Measurements from ENCODE around the gene PCDH9.

Gene PCDH9

GRCh38 chr13:66503890-66504289 lies 726.2 kb downstream of the PCDH9 start:
- DNase-seq (ENCODE audit: low read depth, low spot score) = no peak
- H3K4me3 ChIP-seq (ENCODE audit: low read length) = no peak overlapping the region

GRCh38 chr13:66501181-66501580 lies 729.0 kb downstream of the PCDH9 start:
- DNase-seq (ENCODE audit: low read depth, low spot score) = no peak
- no peak overlapping the region for H3K4me3 ChIP-seq (ENCODE audit: low read length)

- no peak for DNase-seq (ENCODE audit: low read depth, low spot score)
- no peak overlapping the region for H3K4me3 ChIP-seq (ENCODE audit: low read length)
These were observed 737.7 kb downstream of the PCDH9 start for GRCh38 chr13:66492479-66492878.

- no peak overlapping the region for H3K4me3 ChIP-seq (ENCODE audit: low read length)
- no peak for DNase-seq (ENCODE audit: low read depth, low spot score)
These were observed 738.9 kb downstream of the PCDH9 start for GRCh38 chr13:66491251-66491650.

- no peak for DNase-seq (ENCODE audit: low read depth, low spot score)
- H3K4me3 ChIP-seq (ENCODE audit: low read length) = no peak overlapping the region
These were observed 740.5 kb downstream of the PCDH9 start for GRCh38 chr13:66489586-66489985.

GRCh38 chr13:66489172-66489571 lies 741.0 kb downstream of the PCDH9 start:
- no peak for DNase-seq (ENCODE audit: low read depth, low spot score)
- H3K4me3 ChIP-seq (ENCODE audit: low read length) = no peak overlapping the region

GRCh38 chr13:66483712-66484111 lies 746.4 kb downstream of the PCDH9 start:
- no peak for DNase-seq (ENCODE audit: low read depth, low spot score)
- H3K4me3 ChIP-seq (ENCODE audit: low read length) = no peak overlapping the region

- no peak overlapping the region for H3K4me3 ChIP-seq (ENCODE audit: low read length)
- no peak for DNase-seq (ENCODE audit: low read depth, low spot score)
These were observed 747.3 kb downstream of the PCDH9 start for GRCh38 chr13:66482836-66483235.

- no peak for DNase-seq (ENCODE audit: low read depth, low spot score)
- H3K4me3 ChIP-seq (ENCODE audit: low read length) = no peak overlapping the region
These were observed 752.3 kb downstream of the PCDH9 start for GRCh38 chr13:66477816-66478215.

- DNase-seq (ENCODE audit: low read depth, low spot score) = no peak
- H3K4me3 ChIP-seq (ENCODE audit: low read length) = no peak overlapping the region
These were observed 755.1 kb downstream of the PCDH9 start for GRCh38 chr13:66475061-66475460.

- no peak overlapping the region for H3K4me3 ChIP-seq (ENCODE audit: low read length)
- no peak for DNase-seq (ENCODE audit: low read depth, low spot score)
These were observed 760.4 kb downstream of the PCDH9 start for GRCh38 chr13:66469745-66470144.

GRCh38 chr13:66468656-66469055 lies 761.5 kb downstream of the PCDH9 start:
- no peak overlapping the region for H3K4me3 ChIP-seq (ENCODE audit: low read length)
- DNase-seq (ENCODE audit: low read depth, low spot score) = no peak

- no peak for DNase-seq (ENCODE audit: low read depth, low spot score)
- H3K4me3 ChIP-seq (ENCODE audit: low read length) = no peak overlapping the region
These were observed 767.9 kb downstream of the PCDH9 start for GRCh38 chr13:66462187-66462586.

- no peak overlapping the region for H3K4me3 ChIP-seq (ENCODE audit: low read length)
- no peak for DNase-seq (ENCODE audit: low read depth, low spot score)
These were observed 769.1 kb downstream of the PCDH9 start for GRCh38 chr13:66461021-66461420.

GRCh38 chr13:66459634-66460033 lies 770.5 kb downstream of the PCDH9 start:
- H3K4me3 ChIP-seq (ENCODE audit: low read length) = no peak overlapping the region
- no peak for DNase-seq (ENCODE audit: low read depth, low spot score)

GRCh38 chr13:66459143-66459542 lies 771.0 kb downstream of the PCDH9 start:
- no peak for DNase-seq (ENCODE audit: low read depth, low spot score)
- no peak overlapping the region for H3K4me3 ChIP-seq (ENCODE audit: low read length)

GRCh38 chr13:66446413-66446812 lies 783.7 kb downstream of the PCDH9 start:
- DNase-seq (ENCODE audit: low read depth, low spot score) = no peak
- no peak overlapping the region for H3K4me3 ChIP-seq (ENCODE audit: low read length)

GRCh38 chr13:66443926-66444325 lies 786.2 kb downstream of the PCDH9 start:
- DNase-seq (ENCODE audit: low read depth, low spot score) = no peak
- no peak overlapping the region for H3K4me3 ChIP-seq (ENCODE audit: low read length)

- no peak overlapping the region for H3K4me3 ChIP-seq (ENCODE audit: low read length)
- DNase-seq (ENCODE audit: low read depth, low spot score) = no peak
These were observed 789.2 kb downstream of the PCDH9 start for GRCh38 chr13:66440938-66441337.

- DNase-seq (ENCODE audit: low read depth, low spot score) = no peak
- no peak overlapping the region for H3K4me3 ChIP-seq (ENCODE audit: low read length)
These were observed 799.4 kb downstream of the PCDH9 start for GRCh38 chr13:66430728-66431127.

GRCh38 chr13:66430269-66430668 lies 799.9 kb downstream of the PCDH9 start:
- H3K4me3 ChIP-seq (ENCODE audit: low read length) = no peak overlapping the region
- no peak for DNase-seq (ENCODE audit: low read depth, low spot score)

GRCh38 chr13:66429156-66429555 lies 801.0 kb downstream of the PCDH9 start:
- DNase-seq (ENCODE audit: low read depth, low spot score) = no peak
- H3K4me3 ChIP-seq (ENCODE audit: low read length) = no peak overlapping the region

Measured in Jurkat, Clone E6-1 (cell line).